K562 (cell line): ENCODE measurements around the gene MFSD12.
"Not testable (repeated sequence)": the region's sequence is repeated elsewhere in the genome, so short reads cannot be mapped to it uniquely, and the experiment has no call there.

ENCODE experiments used
- CBX2 ChIP-seq: fragments of 200-600 bp; sonication (generic); IDR thresholded peaks from one replicate; pipeline ENCODE4 v1.6.1; 2012; ENCODE audit warnings: mild to moderate bottlenecking, low read length, inconsistent platforms; ENCODE audit not compliant: insufficient read depth, poor library complexity, severe bottlenecking
- MLLT1 ChIP-seq, 2 experiments: fragments of 450-650 bp; IDR thresholded peaks; 2 replicates each; pipeline ENCODE4 v1.6.1; 2016
- PKNOX1 ChIP-seq: fragments of 450-650 bp; IDR thresholded peaks from 2 replicates; pipeline ENCODE4 v1.6.1; 2016
- RBM34 ChIP-seq: fragments of 200-400 bp; formaldehyde crosslinking; IDR thresholded peaks from 2 replicates; pipeline ENCODE4 v1.6.1; 2018; ENCODE audit warnings: low read length, borderline replicate concordance; ENCODE audit not compliant: insufficient read depth

GRCh38 chr19:3508121-3508661 lies 49.2 kb downstream of the MFSD12 start:
- TF ChIP-seq PKNOX1; CBX2; MLLT1 (IDR thresholded peaks at IDR 0.05); RBM34: not testable (repeated sequence)
